ENCODE measurements around the gene FANCL.
"Not testable (repeated sequence)": the region's sequence is repeated elsewhere in the genome, so short reads cannot be mapped to it uniquely, and the experiment has no call there.

FANCL gene

GRCh38 chr2:58145769-58146168 is 95.4 kb downstream of the FANCL start:
- DNase-seq (ENCODE audit: low spot score) = not testable (repeated sequence)

- no peak for DNase-seq (ENCODE audit: low spot score)
These were observed 100.5 kb downstream of the FANCL start for GRCh38 chr2:58140508-58141072.

GRCh38 chr2:58138396-58139030 is 102.6 kb downstream of the FANCL start:
- no peak for DNase-seq (ENCODE audit: low spot score)

- DNase-seq (ENCODE audit: low spot score) = no peak
These were observed 103.3 kb downstream of the FANCL start for GRCh38 chr2:58137856-58138255.

- DNase-seq (ENCODE audit: low spot score) = no peak
These were observed 103.9 kb downstream of the FANCL start for GRCh38 chr2:58137221-58137620.

- no peak for DNase-seq (ENCODE audit: low spot score)
These were observed 105.3 kb downstream of the FANCL start for GRCh38 chr2:58135861-58136260.

GRCh38 chr2:58133395-58133794 is 107.7 kb downstream of the FANCL start:
- DNase-seq (ENCODE audit: low spot score) = no peak

- no peak for DNase-seq (ENCODE audit: low spot score)
These were observed 109.7 kb downstream of the FANCL start for GRCh38 chr2:58131191-58132011.

- no peak for DNase-seq (ENCODE audit: low spot score)
These were observed 110.9 kb downstream of the FANCL start for GRCh38 chr2:58130238-58130637.

GRCh38 chr2:58127111-58127510 is 114.0 kb downstream of the FANCL start:
- no peak for DNase-seq (ENCODE audit: low spot score)

- no peak for DNase-seq (ENCODE audit: low spot score)
These were observed 118.6 kb downstream of the FANCL start for GRCh38 chr2:58122540-58122939.

- DNase-seq (ENCODE audit: low spot score) = no peak
These were observed 119.1 kb downstream of the FANCL start for GRCh38 chr2:58122040-58122439.

GRCh38 chr2:58120626-58121229 is 120.4 kb downstream of the FANCL start:
- no peak for DNase-seq (ENCODE audit: low spot score)

GRCh38 chr2:58113563-58113962 is 127.6 kb downstream of the FANCL start:
- DNase-seq (ENCODE audit: low spot score) = not testable (repeated sequence)

- DNase-seq (ENCODE audit: low spot score) = no peak
These were observed 130.4 kb downstream of the FANCL start for GRCh38 chr2:58110765-58111164.

GRCh38 chr2:58109481-58109880 is 131.6 kb downstream of the FANCL start:
- no peak for DNase-seq (ENCODE audit: low spot score)
